ENCODE data around the gene ABCF2.

ABCF2 gene

GRCh38 chr7:151264615-151265014 is 37.6 kb upstream of the ABCF2 start:
- Histone ChIP-seq H3K36me3 (replicated peaks; ENCODE audit: insufficient read depth, low read length) (no peaks in the 10 kb centered on the region), H3K4me2 (ENCODE audit: low read depth, low read length) (no peak overlapping the region), H3K27me3 (replicated peaks; ENCODE audit: insufficient read depth, low read length) (peaks cover 87% of the 10 kb centered on the region), H2AFZ (ENCODE audit: low read length) (no peak overlapping the region), H3K79me2 (ENCODE audit: low read length) (no peaks in the 10 kb centered on the region), H3K9ac (ENCODE audit: low read length) (no peak overlapping the region), H3K9me2 (replicated peaks; ENCODE audit: insufficient read depth, low read length) (no peaks in the 10 kb centered on the region), H3K27ac (ENCODE audit: low read length) (no peak overlapping the region), H3K4me3 (ENCODE audit: low read length) (no peak overlapping the region), H3K4me1 (ENCODE audit: low read length) (no peaks in the 10 kb centered on the region), H3K9me3 (replicated peaks; ENCODE audit: insufficient read depth, low read length) (no peaks in the 10 kb centered on the region), H3F3A (ENCODE audit: insufficient read depth, low read length) (no peaks in the 10 kb centered on the region), H4K20me1 (ENCODE audit: insufficient read depth, low read length) (no peaks in the 10 kb centered on the region)
- TF ChIP-seq, protein P1, sequence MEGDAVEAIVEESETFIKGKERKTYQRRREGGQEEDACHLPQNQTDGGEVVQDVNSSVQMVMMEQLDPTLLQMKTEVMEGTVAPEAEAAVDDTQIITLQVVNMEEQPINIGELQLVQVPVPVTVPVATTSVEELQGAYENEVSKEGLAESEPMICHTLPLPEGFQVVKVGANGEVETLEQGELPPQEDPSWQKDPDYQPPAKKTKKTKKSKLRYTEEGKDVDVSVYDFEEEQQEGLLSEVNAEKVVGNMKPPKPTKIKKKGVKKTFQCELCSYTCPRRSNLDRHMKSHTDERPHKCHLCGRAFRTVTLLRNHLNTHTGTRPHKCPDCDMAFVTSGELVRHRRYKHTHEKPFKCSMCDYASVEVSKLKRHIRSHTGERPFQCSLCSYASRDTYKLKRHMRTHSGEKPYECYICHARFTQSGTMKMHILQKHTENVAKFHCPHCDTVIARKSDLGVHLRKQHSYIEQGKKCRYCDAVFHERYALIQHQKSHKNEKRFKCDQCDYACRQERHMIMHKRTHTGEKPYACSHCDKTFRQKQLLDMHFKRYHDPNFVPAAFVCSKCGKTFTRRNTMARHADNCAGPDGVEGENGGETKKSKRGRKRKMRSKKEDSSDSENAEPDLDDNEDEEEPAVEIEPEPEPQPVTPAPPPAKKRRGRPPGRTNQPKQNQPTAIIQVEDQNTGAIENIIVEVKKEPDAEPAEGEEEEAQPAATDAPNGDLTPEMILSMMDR (IDR thresholded peaks at IDR 0.05; ENCODE audit: low read length), result no peak
- TF ChIP-seq EZH2phosphoT487 (IDR thresholded peaks at IDR 0.05; ENCODE audit: low read length), result no peak
- no peak for TF ChIP-seq EZH2 (optimal IDR thresholded peaks at IDR 0.05; ENCODE audit: low read depth, low read length)
- DNase-seq, result no peak

DNA sequence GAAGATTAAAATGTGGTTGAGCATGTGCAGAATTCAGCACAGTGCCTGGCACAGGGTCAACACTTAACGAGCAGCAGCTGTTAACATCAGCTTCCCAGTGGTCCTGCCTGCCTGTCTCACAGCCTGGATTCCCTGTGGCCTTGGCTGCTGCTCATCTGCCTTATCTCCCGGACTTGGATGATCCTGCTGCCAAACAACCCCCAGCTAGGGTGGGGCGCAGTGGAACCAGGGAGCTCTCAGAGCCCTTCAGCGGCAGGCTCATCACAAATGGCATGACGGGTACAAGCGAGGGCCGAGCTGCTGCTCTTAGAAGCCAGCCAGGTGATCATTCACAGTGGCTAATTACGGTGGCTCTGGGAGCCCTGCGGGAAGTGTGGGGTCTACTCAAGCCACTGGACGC is 34.5 kb upstream of the ABCF2 start:
- no peak for DNase-seq
- H3K79me2 ChIP-seq (ENCODE audit: low read length), result no peaks in the 10 kb centered on the region
- peaks cover 86% of the 10 kb centered on the region for H3K27me3 ChIP-seq (replicated peaks; ENCODE audit: insufficient read depth, low read length)
- H3K9me3 ChIP-seq (replicated peaks; ENCODE audit: insufficient read depth, low read length), result no peaks in the 10 kb centered on the region
- no peaks in the 10 kb centered on the region for H3K9me2 ChIP-seq (replicated peaks; ENCODE audit: insufficient read depth, low read length)
- no peak overlapping the region for H3K27ac ChIP-seq (ENCODE audit: low read length)
- H3K4me3 ChIP-seq (ENCODE audit: low read length), result no peak overlapping the region
- no peak for TF ChIP-seq EZH2phosphoT487 (IDR thresholded peaks at IDR 0.05; ENCODE audit: low read length)
- TF ChIP-seq, protein P1 (IDR thresholded peaks at IDR 0.05; ENCODE audit: low read length), result no peak
- TF ChIP-seq EZH2 (optimal IDR thresholded peaks at IDR 0.05; ENCODE audit: low read depth, low read length), result no peak
- no peak overlapping the region for H3K9ac ChIP-seq (ENCODE audit: low read length)
- no peaks in the 10 kb centered on the region for H3K4me1 ChIP-seq (ENCODE audit: low read length)
- H3K36me3 ChIP-seq (replicated peaks; ENCODE audit: insufficient read depth, low read length), result no peaks in the 10 kb centered on the region
- H2AFZ ChIP-seq (ENCODE audit: low read length), result no peak overlapping the region
- no peaks in the 10 kb centered on the region for H4K20me1 ChIP-seq (ENCODE audit: insufficient read depth, low read length)
- no peak overlapping the region for H3K4me2 ChIP-seq (ENCODE audit: low read depth, low read length)
- H3F3A ChIP-seq (ENCODE audit: insufficient read depth, low read length), result no peaks in the 10 kb centered on the region

DNA sequence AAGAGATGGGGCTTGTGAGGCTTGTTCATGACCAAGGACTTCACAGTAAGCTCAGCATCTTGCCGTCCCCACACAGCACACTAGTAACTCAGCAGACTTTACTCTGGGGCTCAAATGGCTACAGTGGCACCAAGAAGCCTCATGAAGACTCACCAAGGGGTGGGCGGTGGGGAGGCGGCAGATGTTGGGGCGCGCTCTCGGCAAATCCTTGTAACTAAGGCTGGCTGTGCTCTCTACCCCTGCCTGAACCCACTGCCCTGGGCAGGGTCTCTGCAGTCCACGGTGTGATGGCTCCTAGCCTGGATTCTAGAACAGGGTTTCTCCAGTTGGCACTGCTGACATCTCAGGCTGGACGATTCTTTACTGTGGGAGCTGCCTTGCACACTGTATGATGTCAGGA is 33.9 kb upstream of the ABCF2 start:
- H3K36me3 ChIP-seq (replicated peaks; ENCODE audit: insufficient read depth, low read length), result no peaks in the 10 kb centered on the region
- no peak overlapping the region for H3K4me3 ChIP-seq (ENCODE audit: low read length)
- no peak for TF ChIP-seq EZH2 (optimal IDR thresholded peaks at IDR 0.05; ENCODE audit: low read depth, low read length)
- TF ChIP-seq EZH2phosphoT487 (IDR thresholded peaks at IDR 0.05; ENCODE audit: low read length), result no peak
- TF ChIP-seq, protein P1 (IDR thresholded peaks at IDR 0.05; ENCODE audit: low read length), result no peak
- H4K20me1 ChIP-seq (ENCODE audit: insufficient read depth, low read length), result no peaks in the 10 kb centered on the region
- no peaks in the 10 kb centered on the region for H3F3A ChIP-seq (ENCODE audit: insufficient read depth, low read length)
- no peak overlapping the region for H3K27ac ChIP-seq (ENCODE audit: low read length)
- peaks cover 89% of the 10 kb centered on the region for H3K27me3 ChIP-seq (replicated peaks; ENCODE audit: insufficient read depth, low read length)
- no peak overlapping the region for H3K9ac ChIP-seq (ENCODE audit: low read length)
- H3K9me3 ChIP-seq (replicated peaks; ENCODE audit: insufficient read depth, low read length), result no peaks in the 10 kb centered on the region
- no peak overlapping the region for H3K4me2 ChIP-seq (ENCODE audit: low read depth, low read length)
- DNase-seq, result no peak
- no peaks in the 10 kb centered on the region for H3K9me2 ChIP-seq (replicated peaks; ENCODE audit: insufficient read depth, low read length)
- H3K4me1 ChIP-seq (ENCODE audit: low read length), result no peaks in the 10 kb centered on the region
- no peaks in the 10 kb centered on the region for H3K79me2 ChIP-seq (ENCODE audit: low read length)
- H2AFZ ChIP-seq (ENCODE audit: low read length), result no peak overlapping the region
